Fibroblast of lung (primary cell): ENCODE data around the gene GAGE10.

Experiments
- EZH2 ChIP-seq: IDR thresholded peaks from 2 replicates; pipeline ENCODE4 v1.5.1; 2012; ENCODE audit warnings: low read length, control low read depth, mild to moderate bottlenecking; ENCODE audit errors: missing control alignments
- TF ChIP-seq, protein P1 (sequence below), 2 donors: IDR thresholded peaks in 1 of 2; conservative IDR thresholded peaks in 1 of 2; 1 replicate in 1 of 2; 2 replicates in 1 of 2; pipeline ENCODE4 v1.5.1; 2011 to 2012; ENCODE audit warnings: low read length in 2 of 2, control low read depth in 1 of 2, inconsistent platforms in 1 of 2, low read depth in 1 of 2, mild to moderate bottlenecking in 1 of 2

DNA sequence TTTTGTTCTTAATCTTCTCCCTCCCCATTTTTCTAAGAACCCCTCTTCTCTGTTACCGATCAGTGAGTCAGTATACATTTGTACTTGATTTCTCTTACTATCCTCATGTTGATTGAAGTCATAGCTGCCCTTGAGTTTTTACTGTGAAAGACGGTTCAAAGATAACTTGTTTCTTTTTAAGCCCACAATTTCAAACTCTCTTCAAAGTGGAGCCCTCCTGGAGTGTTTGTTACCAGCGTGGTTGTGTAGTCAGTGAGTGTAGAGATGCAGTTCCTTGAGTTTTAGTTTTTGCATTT, 26.0 kb upstream of the GAGE10 start:
- TF ChIP-seq, protein P1, sequence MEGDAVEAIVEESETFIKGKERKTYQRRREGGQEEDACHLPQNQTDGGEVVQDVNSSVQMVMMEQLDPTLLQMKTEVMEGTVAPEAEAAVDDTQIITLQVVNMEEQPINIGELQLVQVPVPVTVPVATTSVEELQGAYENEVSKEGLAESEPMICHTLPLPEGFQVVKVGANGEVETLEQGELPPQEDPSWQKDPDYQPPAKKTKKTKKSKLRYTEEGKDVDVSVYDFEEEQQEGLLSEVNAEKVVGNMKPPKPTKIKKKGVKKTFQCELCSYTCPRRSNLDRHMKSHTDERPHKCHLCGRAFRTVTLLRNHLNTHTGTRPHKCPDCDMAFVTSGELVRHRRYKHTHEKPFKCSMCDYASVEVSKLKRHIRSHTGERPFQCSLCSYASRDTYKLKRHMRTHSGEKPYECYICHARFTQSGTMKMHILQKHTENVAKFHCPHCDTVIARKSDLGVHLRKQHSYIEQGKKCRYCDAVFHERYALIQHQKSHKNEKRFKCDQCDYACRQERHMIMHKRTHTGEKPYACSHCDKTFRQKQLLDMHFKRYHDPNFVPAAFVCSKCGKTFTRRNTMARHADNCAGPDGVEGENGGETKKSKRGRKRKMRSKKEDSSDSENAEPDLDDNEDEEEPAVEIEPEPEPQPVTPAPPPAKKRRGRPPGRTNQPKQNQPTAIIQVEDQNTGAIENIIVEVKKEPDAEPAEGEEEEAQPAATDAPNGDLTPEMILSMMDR (conservative IDR thresholded peaks at IDR 0.05 in 1 of 2, IDR thresholded peaks at IDR 0.05 in 1 of 2; ENCODE audit: low read depth in 1 of 2, low read length in 2 of 2): no peak
- TF ChIP-seq EZH2: no peak
